Measurements from ENCODE around the gene IQSEC1. TPM values are rescaled to one million over a fixed set of nuclear protein-coding genes. Genes with fewer than 3 reads are reported as not detected.
A peak's percentile ranks its signal among the peaks of the same experiment; 100 is the strongest.

Gene IQSEC1
- total and polyA plus RNA-seq, 9 of the 15 experiments (the other 6 are each of a cell fraction or from before 2014, with no cell fraction given), result 0.56 to 39.0 (median 6.8) TPM

DNA sequence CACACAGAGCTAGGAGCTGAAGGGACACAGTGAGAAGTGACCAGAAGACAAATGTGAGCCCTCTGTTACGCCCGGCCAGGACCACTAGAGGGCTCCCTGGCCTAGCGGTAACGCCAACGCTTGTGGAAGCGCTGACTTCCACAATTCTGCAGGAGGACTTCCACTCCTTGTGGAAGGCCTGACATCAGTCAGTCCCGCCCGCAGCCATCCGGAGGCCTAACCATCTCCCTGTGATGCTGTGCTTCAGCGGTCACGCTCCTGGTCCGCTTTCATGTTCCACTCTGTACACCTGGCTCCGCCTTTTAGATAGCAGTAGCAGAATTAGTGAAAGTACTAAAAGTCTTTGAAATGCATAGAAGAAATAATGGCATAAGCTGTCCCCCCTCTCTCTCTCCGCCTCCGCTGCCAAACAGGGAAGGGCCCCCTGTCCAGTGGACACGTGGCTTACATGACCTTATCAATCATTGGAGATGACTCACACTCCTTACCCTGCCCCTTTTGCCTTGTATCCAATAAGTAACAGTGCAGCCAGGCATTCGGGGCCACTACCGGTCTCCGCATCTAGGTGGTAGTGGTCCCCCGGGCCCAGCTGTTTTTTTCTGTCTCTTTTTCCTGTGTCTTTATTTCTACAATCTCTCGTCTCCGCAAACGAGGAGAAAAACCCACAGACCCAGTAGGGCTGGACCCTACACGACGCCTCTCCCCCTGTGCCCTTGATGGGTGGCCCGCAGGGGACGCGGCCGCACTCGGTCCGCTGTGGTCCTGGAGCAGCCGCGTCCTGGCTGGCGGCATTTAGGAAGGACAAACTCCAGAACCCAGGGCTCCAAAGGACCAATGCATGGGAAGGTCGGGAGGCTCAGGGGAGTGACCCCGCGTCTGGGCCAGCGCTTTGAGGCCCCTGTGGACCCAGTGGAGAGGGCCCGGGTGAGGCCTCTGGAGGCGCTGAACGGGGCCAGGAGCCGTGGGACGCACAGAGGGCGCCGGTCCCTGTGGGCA lies 204.9 kb downstream of the IQSEC1 start (continued):
- TF ChIP-seq CHD7 (IDR thresholded peaks at IDR 0.05; ENCODE audit: low read depth, low read length) (no peak), NR3C1 (CRISPR knock-in tag; IDR thresholded peaks at IDR 0.05) (no peak), LCOR (CRISPR knock-in tag; IDR thresholded peaks at IDR 0.05) (peak; percentile 94), SNAPC5 (CRISPR knock-in tag; IDR thresholded peaks at IDR 0.05) (no peak), ZNF174 (CRISPR knock-in tag; IDR thresholded peaks at IDR 0.05) (no peak), HSF4 (CRISPR knock-in tag; IDR thresholded peaks at IDR 0.05; ENCODE audit: borderline replicate concordance) (no peak), STAG1 (CRISPR knock-in tag; IDR thresholded peaks at IDR 0.05; ENCODE audit: borderline replicate concordance) (peak; percentile 68; the same call in 1 of the 2 replicates), RAD21 (CRISPR knock-in tag; conservative IDR thresholded peaks at IDR 0.05 in 1 of 2, IDR thresholded peaks at IDR 0.05 in 1 of 2) (peak; percentile 98 to 99), HNRNPK (IDR thresholded peaks at IDR 0.05; ENCODE audit: low read depth, low read length, poor library complexity, severe bottlenecking) (no peak), PYGO2 (tag; IDR thresholded peaks at IDR 0.05) (no peak), LEF1 (IDR thresholded peaks at IDR 0.05) (peak; percentile 85), FOS (IDR thresholded peaks at IDR 0.05; ENCODE audit: extremely low read depth, insufficient read length) (peak; percentile 34), NRF1 (conservative IDR thresholded peaks at IDR 0.05 in 1 of 2, IDR thresholded peaks at IDR 0.05 in 1 of 2) (peak in 1 of 2 experiments; percentile 30; a peak in 1 of 4 replicates), ATF1 (CRISPR knock-in tag; IDR thresholded peaks at IDR 0.05) (no peak), ATF1 (tag; IDR thresholded peaks at IDR 0.05) (peak; percentile 87), FOXP1 (CRISPR knock-in tag; IDR thresholded peaks at IDR 0.05) (peak; percentile 68; the same call in 1 of the 2 replicates)
